Body of pancreas (tissue), 4 donors: ENCODE data around the gene ATP8B4.

Source experiments
- CTCF ChIP-seq, 7 experiments: fragments of 450-650 bp in 4 of 7; fragments of 200-600 bp in 3 of 7; sonication (generic) in 3 of 7; IDR thresholded peaks; one replicate each; pipeline ENCODE4 v1.5.1; 2016 to 2019; ENCODE audit warnings: antibody characterized with exemption in 7 of 7
- POLR2A ChIP-seq, 3 donors: fragments of 450-650 bp; IDR thresholded peaks; one replicate each; pipeline ENCODE4 v1.6.1; 2016; ENCODE audit warnings: antibody characterized with exemption in 3 of 3, mild to moderate bottlenecking in 2 of 3

- TF ChIP-seq POLR2A (IDR thresholded peaks at IDR 0.05) (no peak), CTCF (IDR thresholded peaks at IDR 0.05) (no peak)
Measured at GRCh38 chr15:50150349-50150748, 31.3 kb upstream of the ATP8B4 start.
